HFFc6 (cell line): ENCODE data around the gene SPATS2L. TPM values are rescaled to one million over a fixed set of nuclear protein-coding genes. Genes with fewer than 3 reads are reported as not detected.

Experiments used
- DNase-seq: peaks from one replicate; pipeline ENCODE4 v3.0.0-alpha.2; 2018
- H3K27ac Mint-ChIP-seq: 2 replicates; pipeline ENCODE4 v1.8.0; 2020; ENCODE audit warnings: mild to moderate bottlenecking, mixed read lengths
- H3K27me3 Mint-ChIP-seq: 2 replicates; pipeline ENCODE4 v1.8.0; 2021; ENCODE audit warnings: mild to moderate bottlenecking, moderate library complexity, mixed read lengths; ENCODE audit not compliant: insufficient read depth
- H3K36me3 Mint-ChIP-seq: 2 replicates; pipeline ENCODE4 v1.8.0; 2021; ENCODE audit warnings: low read depth, mixed read lengths
- H3K4me1 Mint-ChIP-seq: 2 replicates; pipeline ENCODE4 v1.8.0; 2020; ENCODE audit warnings: low read depth, mixed read lengths
- H3K4me3 Mint-ChIP-seq: 2 replicates; pipeline ENCODE4 v1.8.0; 2020; ENCODE audit warnings: mild to moderate bottlenecking, moderate library complexity, mixed read lengths
- H3K9me3 Mint-ChIP-seq: 2 replicates; pipeline ENCODE4 v1.8.0; 2020; ENCODE audit warnings: mild to moderate bottlenecking, mixed read lengths
- total RNA-seq, 6 experiments: library from RNA; stranded (reverse); fragmentation: NEBNext Ultra II Directional; extraction: Animal tissue kit (Norgen Biotek cat#: 25700); gene quantifications; 2 replicates in 1 of 6; 3 replicates in 5 of 6; pipeline ENCODE4 v1.2.3, GENCODE V29; 2021
- TF ChIP-seq, protein P1 (sequence below): fragments of 200-600 bp; sonication (generic); IDR thresholded peaks from 2 replicates; pipeline ENCODE4 v1.5.0; 2021; ENCODE audit warnings: antibody characterized with exemption, mild to moderate bottlenecking

The SPATS2L gene
- total RNA-seq, 6 experiments from 2014 or later = 146 to 205 (median 198) TPM

DNA sequence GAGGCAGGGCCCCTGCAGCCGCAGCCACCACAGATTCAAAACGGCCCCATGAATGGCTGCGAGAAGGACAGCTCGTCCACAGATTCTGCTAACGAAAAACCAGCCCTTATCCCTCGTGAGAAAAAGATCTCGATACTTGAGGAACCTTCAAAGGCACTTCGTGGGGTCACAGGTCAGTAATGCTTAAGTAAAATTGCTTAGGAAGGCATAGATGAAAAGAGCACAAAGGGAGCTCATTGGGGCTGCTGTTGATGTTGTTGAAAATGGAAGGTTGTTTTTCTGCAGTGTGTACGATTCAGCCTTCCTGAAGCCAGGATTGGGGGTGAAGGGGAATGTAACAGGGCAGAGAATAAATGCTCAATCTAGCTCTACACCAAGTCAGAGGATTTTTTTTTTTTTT lies 112.8 kb downstream of the SPATS2L start:
- Mint-ChIP-seq H3K9me3 (no peaks in the 10 kb centered on the region), H3K36me3 (peaks cover 62% of the 10 kb centered on the region), H3K27me3 (no peaks in the 10 kb centered on the region; the same call in 1 of the 2 replicates), H3K4me1 (peaks cover 39% of the 10 kb centered on the region), H3K4me3 (no peak overlapping the region), H3K27ac (peak overlapping the region; percentile 6; the same call in 1 of the 2 replicates)
- TF ChIP-seq, protein P1, sequence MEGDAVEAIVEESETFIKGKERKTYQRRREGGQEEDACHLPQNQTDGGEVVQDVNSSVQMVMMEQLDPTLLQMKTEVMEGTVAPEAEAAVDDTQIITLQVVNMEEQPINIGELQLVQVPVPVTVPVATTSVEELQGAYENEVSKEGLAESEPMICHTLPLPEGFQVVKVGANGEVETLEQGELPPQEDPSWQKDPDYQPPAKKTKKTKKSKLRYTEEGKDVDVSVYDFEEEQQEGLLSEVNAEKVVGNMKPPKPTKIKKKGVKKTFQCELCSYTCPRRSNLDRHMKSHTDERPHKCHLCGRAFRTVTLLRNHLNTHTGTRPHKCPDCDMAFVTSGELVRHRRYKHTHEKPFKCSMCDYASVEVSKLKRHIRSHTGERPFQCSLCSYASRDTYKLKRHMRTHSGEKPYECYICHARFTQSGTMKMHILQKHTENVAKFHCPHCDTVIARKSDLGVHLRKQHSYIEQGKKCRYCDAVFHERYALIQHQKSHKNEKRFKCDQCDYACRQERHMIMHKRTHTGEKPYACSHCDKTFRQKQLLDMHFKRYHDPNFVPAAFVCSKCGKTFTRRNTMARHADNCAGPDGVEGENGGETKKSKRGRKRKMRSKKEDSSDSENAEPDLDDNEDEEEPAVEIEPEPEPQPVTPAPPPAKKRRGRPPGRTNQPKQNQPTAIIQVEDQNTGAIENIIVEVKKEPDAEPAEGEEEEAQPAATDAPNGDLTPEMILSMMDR = no peak
- no peak for DNase-seq

DNA sequence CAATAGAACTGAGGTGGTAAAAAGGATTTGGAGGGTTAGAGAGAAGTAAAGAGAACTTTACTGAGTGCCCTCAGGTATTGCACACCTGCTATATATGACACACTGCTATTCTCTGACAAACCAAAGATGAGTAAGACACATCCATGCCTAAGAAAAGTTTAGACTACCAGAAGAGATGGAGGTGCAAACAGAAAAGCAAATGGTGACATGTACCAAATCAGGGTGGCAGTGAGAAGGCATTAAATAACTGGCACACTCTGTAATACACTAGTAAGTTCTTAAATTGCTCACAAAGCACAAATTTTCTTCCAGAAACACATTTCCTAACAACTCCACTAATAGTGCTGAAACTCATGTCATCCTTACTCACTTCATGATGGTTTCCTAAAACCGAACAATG lies 114.8 kb downstream of the SPATS2L start:
- Mint-ChIP-seq H3K27me3 (no peaks in the 10 kb centered on the region; the same call in 1 of the 2 replicates), H3K9me3 (no peaks in the 10 kb centered on the region), H3K36me3 (peaks cover 66% of the 10 kb centered on the region), H3K4me1 (peaks cover 44% of the 10 kb centered on the region), H3K4me3 (no peak overlapping the region), H3K27ac (peak overlapping the region; percentile 44)
- no peak for DNase-seq
- TF ChIP-seq, protein P1 = no peak

DNA sequence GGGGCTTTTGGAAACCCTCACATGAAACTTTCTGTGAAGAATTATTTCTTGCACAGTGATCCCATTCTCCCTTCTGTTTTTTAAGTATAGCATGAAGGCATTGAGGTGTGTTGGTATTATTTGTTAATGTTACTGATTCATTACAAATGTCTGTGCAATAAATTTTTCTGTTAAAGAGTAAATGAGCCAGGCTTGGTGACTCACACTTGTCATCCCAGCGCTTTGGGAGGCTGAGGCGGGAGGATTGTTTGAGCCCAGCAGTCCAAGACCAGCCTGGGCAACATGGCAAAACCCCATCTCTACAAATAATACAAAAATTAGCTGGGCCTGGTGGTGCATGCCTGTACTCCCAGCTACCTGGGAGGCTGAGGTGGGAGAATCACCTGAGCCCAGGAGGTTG lies 115.6 kb downstream of the SPATS2L start:
- peaks cover 58% of the 10 kb centered on the region for H3K36me3 Mint-ChIP-seq
- H3K4me3 Mint-ChIP-seq = no peak overlapping the region
- H3K27ac Mint-ChIP-seq = peak overlapping the region; percentile 73
- no peaks in the 10 kb centered on the region for H3K9me3 Mint-ChIP-seq
- H3K4me1 Mint-ChIP-seq = peaks cover 44% of the 10 kb centered on the region
- TF ChIP-seq, protein P1 = no peak
- no peak for DNase-seq
- H3K27me3 Mint-ChIP-seq = no peaks in the 10 kb centered on the region; the same call in 1 of the 2 replicates

DNA sequence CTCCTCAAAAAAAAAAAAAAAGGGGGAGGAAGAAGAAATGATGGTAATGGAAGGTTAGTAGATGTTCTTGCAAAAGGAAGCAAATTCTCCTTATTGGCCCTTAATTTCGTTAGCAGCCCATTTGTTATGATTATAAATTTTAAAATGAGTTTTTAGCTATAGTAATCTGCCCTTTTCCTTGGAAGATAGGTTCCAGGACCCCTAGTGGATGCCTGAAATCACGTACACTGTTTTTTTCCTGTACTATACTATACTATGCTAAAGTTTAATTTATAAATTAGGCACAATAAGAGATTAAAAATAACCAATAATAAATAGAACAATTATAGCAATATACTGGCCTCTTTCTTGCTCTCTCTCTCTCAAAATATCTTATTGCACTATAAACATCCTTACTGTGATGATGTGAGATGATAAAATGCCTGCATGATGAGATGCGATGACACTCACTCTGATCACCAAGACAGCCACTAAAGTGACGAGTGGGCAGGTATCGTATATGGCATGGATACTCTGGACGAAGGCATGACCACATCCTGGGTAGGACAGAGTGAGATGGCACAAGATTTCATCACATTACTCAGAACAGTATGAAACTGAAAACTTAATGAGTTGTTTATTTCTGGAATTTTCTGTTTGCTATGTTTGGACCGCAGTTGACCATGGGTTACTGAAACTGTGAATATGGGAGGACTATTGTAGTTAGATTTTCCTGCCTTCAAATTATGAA lies 116.2 kb downstream of the SPATS2L start:
- H3K4me1 Mint-ChIP-seq = peaks cover 44% of the 10 kb centered on the region

DNA sequence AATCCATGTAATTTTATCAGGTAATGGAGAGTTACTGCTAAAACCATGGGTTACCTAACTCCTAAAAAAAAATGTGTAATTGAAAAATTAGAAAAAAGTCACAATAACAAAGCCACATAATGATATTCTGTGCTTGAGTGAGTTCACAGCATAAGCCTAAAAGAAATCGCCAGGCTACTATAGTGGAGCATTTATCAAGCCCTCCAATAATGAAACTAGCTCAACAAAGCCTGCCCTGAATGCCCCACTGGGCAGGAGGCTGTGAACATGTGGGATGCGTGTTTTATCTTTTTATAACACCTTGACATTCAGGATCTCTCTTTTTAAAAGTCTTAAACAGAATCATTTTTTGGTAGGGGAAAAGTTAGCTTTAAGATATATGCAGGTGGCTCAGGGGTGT lies 117.0 kb downstream of the SPATS2L start:
- no peak for DNase-seq
- no peaks in the 10 kb centered on the region for H3K9me3 Mint-ChIP-seq
- H3K36me3 Mint-ChIP-seq = peaks cover 50% of the 10 kb centered on the region
- TF ChIP-seq, protein P1 = no peak
- peak overlapping the region; percentile 73; the same call in 1 of the 2 replicates for H3K27ac Mint-ChIP-seq
- peaks cover 44% of the 10 kb centered on the region for H3K4me1 Mint-ChIP-seq
- H3K27me3 Mint-ChIP-seq = no peaks in the 10 kb centered on the region; the same call in 1 of the 2 replicates
- H3K4me3 Mint-ChIP-seq = no peak overlapping the region

More for the DNA sequence above, 116.2 kb downstream of the SPATS2L start:
- H3K27me3 Mint-ChIP-seq = no peaks in the 10 kb centered on the region; the same call in 1 of the 2 replicates
- TF ChIP-seq, protein P1 = peak; percentile 50
- DNase-seq = peak; percentile 55
- H3K4me3 Mint-ChIP-seq = peak overlapping the region; percentile 36; the same call in 1 of the 2 replicates
- H3K9me3 Mint-ChIP-seq = no peaks in the 10 kb centered on the region
- peaks cover 52% of the 10 kb centered on the region for H3K36me3 Mint-ChIP-seq
- peak overlapping the region; percentile 73 for H3K27ac Mint-ChIP-seq
